ENCODE data around the gene LDLRAD3. TPM values are rescaled to one million over a fixed set of nuclear protein-coding genes. Genes with fewer than 3 reads are reported as not detected.
A peak's percentile ranks its signal among the peaks of the same experiment; 100 is the strongest.
"Not testable (repeated sequence)": the region's sequence is repeated elsewhere in the genome, so short reads cannot be mapped to it uniquely, and the experiment has no call there.

Gene LDLRAD3
- total RNA-seq, 1 donor from 2014 or later = 26.2 TPM

DNA sequence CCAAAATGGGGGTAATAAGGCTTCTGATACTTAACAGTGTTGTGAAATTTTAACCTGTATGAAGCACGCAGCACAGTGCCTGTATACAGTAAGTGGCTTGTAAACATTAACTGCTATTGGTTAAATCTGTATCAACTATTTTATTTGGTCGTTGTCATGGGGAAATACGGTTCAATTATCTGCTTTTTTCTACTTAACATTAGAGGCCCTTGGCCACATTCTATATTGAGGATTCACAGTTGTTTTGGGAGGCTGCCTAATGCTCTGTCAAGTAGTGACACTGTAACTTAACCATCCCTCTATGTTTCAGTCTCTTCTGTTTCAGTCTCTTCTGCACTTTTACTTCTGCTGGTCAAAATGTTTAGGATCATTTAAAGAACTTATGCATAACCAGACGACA, 95.6 kb downstream of the LDLRAD3 start:
- DNase-seq (ENCODE audit: extremely low read depth, low read depth, low spot score) = no peak

DNA sequence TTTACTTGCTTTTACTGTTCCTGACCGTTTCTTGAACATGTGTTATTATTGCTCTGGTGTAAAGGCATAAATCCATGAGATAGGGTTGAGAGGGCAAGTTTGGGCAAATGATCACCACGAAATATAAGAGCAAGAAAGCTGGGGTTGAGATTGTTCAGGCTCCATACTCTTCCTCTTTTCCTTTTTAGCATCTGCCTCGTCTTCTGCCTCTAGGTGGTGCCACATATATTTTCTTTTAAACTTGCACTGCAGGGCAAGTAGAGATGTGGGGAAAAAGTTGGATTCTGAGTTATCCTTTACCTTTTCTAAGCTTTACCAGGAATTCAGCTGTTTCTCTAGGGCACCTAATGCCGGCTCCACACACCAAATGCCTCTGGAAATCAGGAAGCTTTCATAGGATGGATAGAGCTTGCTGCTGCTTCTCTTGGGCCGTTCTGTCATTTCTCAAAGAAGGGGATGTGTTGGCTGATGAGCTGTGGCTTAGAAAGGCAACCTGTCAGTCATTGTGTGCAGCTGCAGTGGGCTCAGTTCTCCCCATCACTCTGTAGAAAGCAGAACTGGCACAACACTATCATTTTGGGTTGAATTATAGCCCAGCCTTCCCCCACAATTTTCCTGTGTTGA, 98.2 kb downstream of the LDLRAD3 start:
- no peak for DNase-seq (ENCODE audit: extremely low read depth, low read depth, low spot score)

DNA sequence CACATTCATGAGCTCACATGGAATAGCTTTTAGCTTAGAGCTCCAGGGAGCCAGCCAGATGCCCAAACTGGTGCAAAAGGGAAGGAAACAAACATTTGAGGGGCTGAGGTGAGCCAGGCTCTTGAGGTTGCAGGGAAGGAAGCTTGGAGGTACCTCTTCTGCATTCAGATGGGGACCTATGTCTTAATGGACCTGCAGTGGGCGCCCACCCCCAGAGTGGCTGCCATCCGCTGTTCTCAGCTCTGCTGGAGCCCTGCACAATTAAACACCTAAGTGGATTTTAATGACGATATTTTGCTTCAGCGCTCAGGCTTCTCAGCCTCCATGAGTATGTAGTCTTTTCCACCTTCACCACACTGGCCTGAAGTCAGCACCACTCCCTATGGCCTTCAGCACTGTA, 100.8 kb downstream of the LDLRAD3 start:
- no peak for DNase-seq (ENCODE audit: extremely low read depth, low read depth, low spot score)

DNA sequence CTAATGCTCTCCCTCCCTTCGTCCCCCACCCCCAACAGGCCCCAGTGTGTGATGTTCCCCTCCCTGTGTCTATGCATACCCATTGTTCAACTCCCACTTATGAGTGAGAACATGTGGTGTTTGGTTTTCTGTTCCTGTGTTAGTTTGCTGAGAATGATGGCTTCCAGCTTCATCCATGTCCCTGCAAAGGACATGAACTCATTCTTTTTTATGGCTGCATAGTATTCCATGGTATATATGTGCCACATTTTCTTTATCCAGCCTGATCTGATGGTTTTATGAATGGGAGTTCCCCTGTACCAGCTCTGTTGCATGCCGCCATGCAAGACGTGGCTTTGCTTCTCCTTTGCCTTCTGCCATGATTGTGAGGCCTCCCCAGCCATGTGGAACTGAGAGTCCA, 102.1 kb downstream of the LDLRAD3 start:
- not testable (repeated sequence) for DNase-seq (ENCODE audit: extremely low read depth, low read depth, low spot score)

DNA sequence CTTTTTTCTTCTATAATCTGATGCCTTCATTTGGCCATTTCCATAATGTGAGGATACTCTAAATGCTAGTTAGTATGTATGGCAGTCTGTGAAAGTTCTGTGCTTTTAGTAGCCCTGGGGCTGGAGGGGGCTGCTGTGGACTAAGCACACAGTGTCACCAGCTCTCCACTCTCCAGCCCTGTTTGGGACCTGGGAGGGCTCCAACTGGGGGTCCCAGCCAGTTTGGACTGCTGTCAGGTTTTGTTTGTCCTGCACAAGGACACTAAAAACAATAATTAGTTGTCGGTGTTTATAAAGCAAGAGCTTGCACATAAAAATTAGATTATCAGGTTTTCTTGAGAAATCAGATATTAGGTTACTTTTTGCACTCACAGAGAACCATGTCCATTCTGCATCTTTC, 103.1 kb downstream of the LDLRAD3 start:
- no peak for DNase-seq (ENCODE audit: extremely low read depth, low read depth, low spot score)

DNA sequence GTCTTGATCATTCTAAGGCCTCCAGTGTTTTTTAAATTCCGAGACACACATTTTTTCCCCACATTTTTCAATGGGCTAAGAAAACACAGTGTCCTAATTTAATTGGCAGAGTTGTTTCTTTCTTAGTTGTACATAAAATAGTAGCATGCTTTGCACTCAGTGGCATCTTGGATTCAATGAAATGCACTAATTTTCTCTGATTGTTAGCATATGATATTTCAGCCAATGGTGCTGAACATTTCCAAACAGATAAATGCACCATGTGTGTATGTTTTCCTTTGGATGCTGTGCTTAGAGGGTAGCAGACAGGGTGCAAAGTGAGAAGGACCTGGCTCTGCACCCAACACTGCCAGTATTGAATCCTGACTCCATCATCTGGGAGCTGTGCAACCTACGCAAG, 103.5 kb downstream of the LDLRAD3 start:
- no peak for DNase-seq (ENCODE audit: extremely low read depth, low read depth, low spot score)

DNA sequence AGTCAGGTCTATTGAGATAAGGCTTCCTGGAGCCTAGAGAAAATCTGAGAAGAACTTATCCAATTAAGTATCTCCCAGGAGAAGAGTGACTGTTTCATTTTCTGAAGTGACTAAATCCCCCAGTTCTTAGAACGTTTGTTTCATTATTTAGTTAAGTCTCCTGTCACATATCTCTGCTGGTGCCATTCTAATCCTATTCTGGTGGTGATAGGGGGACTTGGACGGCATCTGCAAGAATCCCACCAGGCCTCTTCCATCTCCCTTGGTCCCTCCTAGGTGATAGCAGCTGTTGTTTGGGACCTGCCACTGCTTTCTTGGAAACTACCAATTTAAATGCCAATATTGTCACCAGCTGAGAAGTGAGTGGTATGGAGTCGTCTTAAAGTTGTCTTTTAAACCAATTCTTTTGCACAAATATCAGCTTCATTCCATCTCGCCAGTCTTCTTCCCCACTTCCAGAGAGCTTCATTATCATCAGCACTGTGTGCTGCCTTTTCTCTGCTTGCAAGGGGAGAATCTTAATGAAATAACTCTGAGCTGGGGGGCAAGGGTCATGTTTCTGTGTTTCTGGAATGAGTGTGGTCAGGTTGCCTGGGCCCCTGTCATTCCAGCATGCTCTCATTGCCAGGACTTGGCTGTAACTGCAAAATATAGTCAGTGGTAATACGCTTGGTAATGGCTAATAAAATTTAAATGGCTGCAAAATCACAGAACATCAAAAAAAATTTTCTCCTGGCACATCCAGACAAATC, 104.8 kb downstream of the LDLRAD3 start:
- no peak for DNase-seq (ENCODE audit: extremely low read depth, low read depth, low spot score)

DNA sequence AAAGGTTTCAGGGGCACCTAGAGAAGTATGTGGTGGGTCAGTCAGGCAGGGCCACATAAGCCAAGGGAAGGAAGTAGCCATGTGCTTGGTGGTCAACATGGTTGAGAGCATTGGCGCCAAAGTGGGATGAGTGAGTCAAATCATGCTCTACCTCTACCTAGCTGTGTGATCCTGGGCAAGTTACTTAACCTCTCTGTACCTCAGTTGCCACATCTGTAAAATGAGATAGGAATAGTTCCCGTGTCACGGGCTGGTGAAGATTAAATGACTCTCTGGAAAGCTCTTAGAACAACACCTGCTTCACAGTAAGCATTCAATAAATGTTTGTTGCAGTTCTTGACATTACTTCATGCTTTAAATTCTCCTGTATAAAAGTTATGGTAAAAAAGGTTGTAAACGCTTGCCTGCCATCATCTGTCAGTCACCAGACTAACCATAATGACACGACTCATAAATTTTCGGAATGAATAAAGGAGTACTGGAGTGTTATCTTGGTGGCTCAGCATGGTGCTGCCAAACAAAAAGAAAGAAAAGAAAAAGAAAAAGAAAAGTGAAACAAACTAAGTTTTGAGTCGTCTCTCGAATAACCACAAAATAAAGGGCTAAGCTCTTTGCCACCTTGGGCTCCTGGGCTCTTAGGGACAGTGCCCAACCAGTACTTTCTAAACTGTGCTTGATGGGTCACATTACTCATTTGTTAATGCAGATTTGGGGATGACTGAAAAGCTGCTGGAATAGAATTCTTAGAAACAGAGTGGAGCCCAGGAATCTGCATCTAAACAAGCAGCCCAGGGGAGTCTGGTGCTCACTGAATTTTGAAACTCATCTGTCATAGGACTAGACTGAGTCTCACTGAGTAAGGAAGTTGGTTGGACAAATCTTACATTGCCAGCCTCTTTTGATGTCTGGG, 107.6 kb downstream of the LDLRAD3 start:
- no peak for DNase-seq (ENCODE audit: extremely low read depth, low read depth, low spot score)

DNA sequence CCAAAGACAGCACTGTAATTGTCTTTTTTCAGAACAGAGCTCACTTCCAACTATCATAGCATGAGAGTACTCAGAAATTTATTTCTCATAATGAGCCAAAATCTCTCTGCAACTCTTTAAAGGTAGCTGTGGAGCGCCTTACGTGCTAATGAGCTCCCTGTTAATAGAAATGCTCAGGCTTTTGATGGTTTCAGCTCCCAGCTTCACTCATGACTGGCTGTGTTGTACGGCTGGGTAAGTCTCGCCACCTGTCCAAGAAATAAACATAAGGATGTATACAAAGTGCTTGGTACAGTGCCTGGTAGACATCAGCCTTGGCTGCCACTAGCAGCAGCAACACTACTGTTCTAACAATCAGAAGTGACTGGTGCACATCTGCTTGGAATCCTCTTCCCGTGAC, 109.4 kb downstream of the LDLRAD3 start:
- DNase-seq (ENCODE audit: extremely low read depth, low read depth, low spot score) = no peak

DNA sequence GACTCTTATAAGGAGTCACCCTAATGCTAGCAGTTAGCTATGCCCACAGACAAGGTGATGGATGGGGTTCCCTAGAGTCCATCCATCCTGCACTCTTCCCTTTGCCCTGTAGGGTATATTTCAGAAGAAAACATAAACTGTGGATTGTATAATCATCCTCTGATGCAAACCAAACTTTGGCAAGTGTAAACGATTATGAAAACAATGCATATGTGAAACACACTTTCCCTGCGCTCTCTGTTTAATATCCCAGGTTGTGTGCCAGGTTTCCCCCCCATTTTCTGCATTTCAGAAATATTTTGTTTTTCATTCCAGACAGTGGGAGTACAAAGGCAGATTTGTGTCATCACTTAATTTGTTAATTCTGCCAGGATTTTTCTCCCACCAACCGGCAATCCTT, 110.0 kb downstream of the LDLRAD3 start:
- DNase-seq (ENCODE audit: extremely low read depth, low read depth, low spot score) = no peak

DNA sequence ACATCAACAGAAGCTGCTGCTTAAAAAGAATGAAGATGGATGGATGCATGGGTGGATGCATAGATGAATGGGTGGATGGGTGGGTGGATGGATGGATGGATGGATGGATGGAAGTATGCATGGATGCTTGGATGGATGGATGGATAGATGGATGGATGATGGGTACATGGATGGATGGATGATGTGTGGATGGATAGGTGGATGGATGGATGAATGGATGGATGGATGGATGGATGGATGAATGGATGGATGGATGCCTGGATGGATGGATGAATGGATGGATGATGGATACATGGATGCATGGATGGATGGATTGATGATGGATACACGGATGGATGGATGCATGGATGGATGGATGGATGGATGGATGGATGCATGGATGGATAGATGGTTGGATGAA, 110.8 kb downstream of the LDLRAD3 start:
- DNase-seq (ENCODE audit: extremely low read depth, low read depth, low spot score) = no peak

DNA sequence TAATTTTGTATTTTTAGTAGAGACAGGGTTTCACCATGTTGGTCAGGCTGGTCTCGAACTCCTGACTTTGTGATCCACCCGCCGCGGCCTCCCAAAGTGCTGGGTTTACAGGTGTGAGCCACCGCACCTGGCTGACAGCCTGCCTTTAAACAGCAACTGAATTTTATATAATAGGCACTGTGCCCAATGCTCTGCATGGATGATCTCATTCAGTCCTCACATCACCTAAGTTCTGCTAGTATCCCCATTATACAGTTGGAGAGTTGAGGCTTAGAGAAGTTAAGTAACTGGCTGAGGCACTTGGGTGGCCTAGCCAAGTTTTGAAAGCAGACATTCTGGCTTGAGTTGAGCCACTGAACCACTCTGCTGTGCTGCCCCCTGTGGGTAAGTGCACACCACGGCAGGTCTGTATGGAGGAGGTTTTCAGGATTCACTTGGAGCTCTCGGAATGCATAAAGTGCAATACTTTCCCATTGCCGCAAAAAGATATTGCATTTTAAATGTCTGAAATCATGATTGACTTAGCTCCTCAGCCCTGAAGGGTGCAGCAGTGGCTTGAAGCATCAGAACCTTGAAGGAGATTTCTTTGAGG, 112.4 kb downstream of the LDLRAD3 start:
- no peak for DNase-seq (ENCODE audit: extremely low read depth, low read depth, low spot score)

DNA sequence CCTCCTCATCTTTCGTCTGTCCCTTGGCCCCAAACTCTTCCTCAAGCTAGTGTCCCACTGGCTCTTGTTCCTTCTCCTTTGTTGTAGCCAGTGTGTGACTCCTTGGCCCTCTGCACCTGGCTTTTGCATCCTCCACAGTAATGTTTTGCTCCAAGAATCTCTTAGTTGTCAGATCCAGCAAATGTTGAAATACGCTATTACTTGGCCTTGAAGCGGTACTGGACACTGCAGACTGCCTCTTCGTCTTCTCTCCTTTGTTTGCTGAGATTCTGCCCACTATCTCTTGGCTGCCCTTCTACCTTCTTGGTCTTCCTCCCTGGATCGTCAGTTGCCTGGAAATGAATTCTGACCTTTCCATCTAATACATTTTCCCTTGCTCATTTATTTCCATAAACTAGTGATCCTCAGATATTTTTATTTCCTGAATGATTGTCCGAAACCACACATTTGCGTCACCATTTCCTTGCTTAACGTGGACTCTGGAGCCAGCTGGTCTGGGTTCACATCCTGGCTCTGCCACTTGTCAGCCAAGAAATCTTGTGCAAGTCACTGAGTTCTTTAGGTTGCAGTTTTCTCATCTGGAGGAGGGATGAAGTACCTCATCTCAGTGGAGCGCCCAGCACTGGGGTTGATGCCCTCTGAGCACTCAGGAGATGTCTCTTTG, 113.6 kb downstream of the LDLRAD3 start:
- DNase-seq (ENCODE audit: extremely low read depth, low read depth, low spot score) = peak; percentile 91

DNA sequence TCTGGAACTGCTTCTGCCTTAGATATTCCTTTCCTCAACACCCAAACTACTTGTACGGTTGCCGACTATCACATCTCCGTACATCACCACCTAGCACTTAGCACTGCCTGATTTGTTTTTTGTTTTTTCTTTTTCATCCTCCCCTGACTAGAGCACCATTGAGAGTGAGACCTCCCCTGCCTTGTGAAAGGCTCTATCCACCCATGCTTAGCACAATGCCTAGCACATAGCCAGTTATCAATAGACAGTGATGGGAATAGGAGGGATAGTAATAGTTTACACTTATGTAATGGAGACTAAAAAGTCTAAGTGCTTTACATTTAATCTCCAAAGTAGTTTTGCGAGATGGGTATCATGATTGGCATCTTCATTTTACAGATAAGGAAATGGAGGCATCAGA, 115.8 kb downstream of the LDLRAD3 start:
- no peak for DNase-seq (ENCODE audit: extremely low read depth, low read depth, low spot score)

DNA sequence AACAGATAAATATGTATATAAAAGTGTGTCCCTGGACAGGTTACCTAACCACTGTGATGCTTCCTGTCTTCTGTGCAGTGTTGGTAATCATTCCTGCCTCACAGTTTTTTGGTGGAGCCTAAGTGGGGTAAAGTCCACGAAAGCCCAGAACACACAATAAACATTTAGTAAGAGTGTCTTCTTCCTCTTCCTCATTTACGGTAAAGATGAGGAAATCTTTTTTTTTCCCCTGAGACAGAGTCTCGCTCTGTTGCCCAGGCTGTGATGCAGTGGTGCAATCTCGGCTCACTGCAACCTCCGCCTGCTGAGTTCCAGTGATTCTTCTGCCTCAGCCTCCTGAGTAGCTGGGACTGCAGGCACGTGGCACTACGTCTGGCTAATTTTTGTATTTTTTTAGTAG, 117.1 kb downstream of the LDLRAD3 start:
- DNase-seq (ENCODE audit: extremely low read depth, low read depth, low spot score) = no peak

DNA sequence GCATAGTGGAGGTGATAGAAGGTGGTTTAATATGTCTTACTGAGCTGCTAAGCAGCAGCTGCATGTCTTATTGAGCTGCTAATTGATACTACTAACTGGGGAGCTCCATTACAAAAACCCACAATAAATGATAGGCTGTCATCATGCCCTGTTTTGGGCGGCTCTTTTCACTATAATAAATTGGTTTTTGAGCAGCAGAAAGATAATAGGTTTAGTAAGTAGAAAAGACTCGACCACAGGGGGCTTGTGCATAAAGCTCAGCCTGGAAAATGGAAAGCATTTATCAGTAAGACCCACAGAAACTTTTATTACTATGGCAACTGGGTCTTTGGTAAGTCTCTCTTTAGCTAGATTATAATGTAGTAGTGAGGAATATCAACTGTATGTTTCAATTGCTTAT, 117.6 kb downstream of the LDLRAD3 start:
- no peak for DNase-seq (ENCODE audit: extremely low read depth, low read depth, low spot score)

DNA sequence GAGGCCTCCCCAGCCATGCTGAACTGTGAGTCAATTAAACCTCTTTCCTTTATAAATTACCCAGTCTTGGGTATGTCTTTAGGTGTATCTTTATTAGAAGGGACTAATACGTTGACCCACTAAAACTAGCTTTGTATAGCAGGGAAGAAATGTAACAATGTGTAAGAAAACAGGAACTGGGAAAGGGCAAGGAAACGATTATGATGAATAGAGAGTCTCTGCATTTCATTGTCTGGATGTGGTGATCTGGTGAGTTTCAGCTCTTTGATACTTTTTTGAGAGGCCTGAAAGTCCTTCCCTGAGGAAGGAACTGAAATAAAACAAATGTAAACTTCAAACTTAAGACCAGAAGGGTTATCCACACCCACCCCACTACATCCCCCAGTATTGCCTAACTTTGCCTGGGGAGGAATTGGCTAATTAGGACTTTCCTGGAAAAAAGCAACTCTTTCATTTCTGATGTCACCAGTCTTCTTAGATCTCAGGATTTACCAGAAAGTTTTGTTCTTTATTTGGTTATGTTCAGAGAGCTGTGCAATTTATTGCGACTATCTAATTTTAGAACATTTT, 119.0 kb downstream of the LDLRAD3 start:
- DNase-seq (ENCODE audit: extremely low read depth, low read depth, low spot score) = no peak

DNA sequence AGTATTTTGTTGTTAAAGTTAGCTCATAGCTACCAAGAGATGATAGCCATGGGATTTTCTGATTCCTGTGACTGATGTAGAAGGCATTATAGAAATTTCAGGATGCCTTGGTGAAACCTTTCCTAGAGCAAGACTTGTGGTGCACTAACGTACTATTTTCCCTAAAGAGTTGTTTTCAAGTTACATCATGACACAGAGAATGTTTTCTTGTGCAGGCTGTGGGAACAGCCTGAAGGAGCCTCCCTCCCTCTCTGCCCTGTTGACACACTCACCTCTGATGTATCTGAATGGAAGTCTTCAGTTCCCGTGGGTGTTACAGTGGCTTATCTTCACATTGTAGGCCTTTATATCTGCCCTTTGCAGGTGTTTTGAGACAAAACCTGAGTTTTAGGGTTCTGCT, 121.6 kb downstream of the LDLRAD3 start:
- DNase-seq (ENCODE audit: extremely low read depth, low read depth, low spot score) = no peak

DNA sequence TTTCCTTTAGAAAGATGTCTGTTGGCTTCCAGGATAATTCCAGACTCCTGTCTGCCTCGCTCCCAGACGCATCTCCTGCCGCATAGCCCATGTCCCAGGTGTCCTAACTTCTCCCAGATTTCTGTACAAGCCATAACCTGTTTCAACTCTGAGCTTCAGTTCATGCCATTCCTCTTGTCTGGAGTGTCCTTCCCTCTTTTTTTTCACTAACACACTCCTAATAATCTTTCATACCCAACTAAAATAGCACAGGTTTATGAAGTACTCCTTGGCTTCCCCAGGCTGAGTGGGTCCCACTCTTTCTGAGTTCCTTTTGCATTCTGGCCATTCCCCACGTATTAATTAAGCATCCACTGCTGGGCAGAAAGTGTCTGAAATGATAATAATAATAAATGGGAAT, 123.0 kb downstream of the LDLRAD3 start:
- no peak for DNase-seq (ENCODE audit: extremely low read depth, low read depth, low spot score)

DNA sequence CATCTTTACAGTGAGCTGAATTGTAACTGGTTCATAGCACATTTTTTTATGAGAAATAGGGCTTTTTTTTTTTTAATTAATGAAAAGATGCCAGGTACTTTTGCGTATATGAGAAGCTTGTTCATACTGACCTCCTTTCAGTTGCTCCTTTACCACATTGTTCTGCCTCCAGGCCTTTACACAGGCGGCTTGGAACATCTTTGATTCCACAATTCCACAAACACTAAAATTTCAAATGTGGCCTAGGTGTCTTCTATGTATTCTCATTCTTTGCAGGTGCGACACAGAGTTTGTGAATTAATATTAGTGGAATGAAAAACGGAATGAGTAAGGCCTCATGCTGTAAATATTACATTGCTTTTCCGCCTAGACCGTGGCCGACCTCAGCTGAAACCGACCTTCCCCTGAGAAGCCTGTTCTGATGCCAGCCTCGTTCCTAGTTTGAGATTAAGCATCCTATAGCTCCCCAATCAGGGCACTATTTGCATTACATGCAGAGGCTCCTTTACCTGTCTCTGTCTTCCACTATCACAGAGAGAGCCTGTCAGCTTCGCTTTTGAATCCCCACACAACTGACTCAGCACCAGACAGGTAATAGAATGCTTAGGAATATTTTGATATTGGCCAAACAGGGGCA, 125.8 kb downstream of the LDLRAD3 start:
- no peak for DNase-seq (ENCODE audit: extremely low read depth, low read depth, low spot score)

Data from glomerular endothelial cell (primary cell).